Adrenal gland (tissue), 12 donors: ENCODE data around the gene FXYD3. TPM values are rescaled to one million over a fixed set of nuclear protein-coding genes. Genes with fewer than 3 reads are reported as not detected.

Experiments used
- DNase-seq, 7 donors: peaks; one replicate each; pipeline ENCODE4 v3.0.0-alpha.2; 2019 to 2020
- H3K27ac ChIP-seq, 5 donors: fragments of 200-600 bp; sonication (generic) in 4 of 5; 1 replicate in 3 of 5; 2 replicates in 2 of 5; pipeline versions ENCODE4 v1.5.1 to v1.8.0; 2016 to 2020; ENCODE audit warnings: mild to moderate bottlenecking in 1 of 5
- H3K27me3 ChIP-seq: fragments of 200-600 bp; 2 replicates; pipeline ENCODE4 v1.8.0; 2021
- H3K36me3 ChIP-seq, 2 donors: fragments of 200-600 bp; replicated peaks in 1 of 2; 1 replicate in 1 of 2; 2 replicates in 1 of 2; pipeline versions ENCODE4 v1.5.1 to v1.8.0; 2018 to 2022
- H3K4me1 ChIP-seq, 2 donors: fragments of 200-600 bp; replicated peaks in 1 of 2; 1 replicate in 1 of 2; 2 replicates in 1 of 2; pipeline versions ENCODE4 v1.5.1 to v1.8.0; 2018 to 2021
- H3K4me3 ChIP-seq, 4 donors: fragments of 200-600 bp; sonication (generic) in 3 of 4; one replicate each; pipeline ENCODE4 v1.5.1; 2016 to 2018
- H3K9me3 ChIP-seq, 3 donors: fragments of 200-600 bp; sonication (generic) in 1 of 3; replicated peaks in 1 of 3; 1 replicate in 2 of 3; 2 replicates in 1 of 3; pipeline versions ENCODE4 v1.5.1 to v1.8.0; 2016 to 2021
- CTCF ChIP-seq, 6 experiments: fragments of 450-650 bp in 4 of 6; fragments of 200-600 bp in 2 of 6; sonication (generic) in 1 of 6; IDR thresholded peaks; 1 replicate in 5 of 6; 2 replicates in 1 of 6; pipeline versions ENCODE4 v1.5.1 to v1.8.0; 2016 to 2021; ENCODE audit warnings: antibody characterized with exemption in 6 of 6, mild to moderate bottlenecking in 2 of 6, moderate library complexity in 1 of 6
- POLR2A ChIP-seq, 2 donors: fragments of 450-650 bp; IDR thresholded peaks; one replicate each; pipeline ENCODE4 v1.6.1; 2017; ENCODE audit warnings: antibody characterized with exemption in 2 of 2, mild to moderate bottlenecking in 2 of 2, moderate library complexity in 1 of 2
- WGBS, 4 donors: extraction: QIAGEN DNeasy Blood & Tissue Kit in 2 of 4; methylation state at CpG; one replicate each; pipeline versions ENCODE4 v1.1.5 to v1.1.7; 2013 to 2017; 5-methylcytosine and 5-hydroxymethylcytosine counted together
- intact Hi-C, 2 donors: fragments of 100-400 bp; cut with DNase I; formaldehyde crosslinking; loops; one replicate each; pipeline versions ENCODE4 v1.14.1 to v1.15.0; 2022 to 2023
- polyA plus RNA-seq, 3 donors: library from polyadenylated mRNA; stranded (reverse); fragments of 200-250 nt in 2 of 3; fragments of 350-450 nt in 1 of 3; fragmentation: Illumina TruSeq in 1 of 3; extraction: RNeasy Lipid Tissue Mini Kit (QIAGEN cat#74804) in 1 of 3; gene quantifications; one replicate each; pipeline ENCODE4 v1.2.3, GENCODE V29; 2013 to 2014
- total RNA-seq, 9 donors: library from RNA; depleted of rRNA in 4 of 9; stranded (reverse); fragments of >200 nt in 4 of 9; fragments of 120-200 nt in 1 of 9; fragmentation: NEBNext Ultra II Directional in 1 of 9; extraction: Animal tissue kit (Norgen Biotek cat#: 25700) in 1 of 9; gene quantifications; one replicate each; pipeline versions ENCODE4 v1.1.0 to v1.2.4, GENCODE V29; 2013 to 2023
- donor health status: healthy with polysubstance abuse.
- donor health status: Bipolar disorder and iron deficiency.
- donor health status: DM: yes; HTN: yes; CAD: no.
- donor health status: DM: no; HTN: no; CAD: no.
- donor health status: DM: no; HTN: no; CAD: no.
- donor health status: DM: yes; HTN: yes; CAD: no.

The FXYD3 gene
- total and polyA plus RNA-seq, 12 donors = 0.34 to 4.6 (median 2.3) TPM; not detected in 4

GRCh38 chr19:35112995-35113688, 2.5 kb upstream of the FXYD3 start:
- no peaks in the 10 kb centered on the region for H3K9me3 ChIP-seq
- H3K36me3 ChIP-seq = no peaks in the 10 kb centered on the region
- no peak for DNase-seq
- no peak overlapping the region for H3K27ac ChIP-seq
- no peak for TF ChIP-seq POLR2A (IDR thresholded peaks at IDR 0.05)
- TF ChIP-seq CTCF (IDR thresholded peaks at IDR 0.05) = no peak
- no peak overlapping the region for H3K4me3 ChIP-seq
- intact Hi-C loops = no loop called here
- WGBS, 4 donors = 72 to 88% (median 78%) methylated on average over 9 to 15 of the region's 15 CpGs
- no peaks in the 10 kb centered on the region for H3K4me1 ChIP-seq
- no peaks in the 10 kb centered on the region for H3K27me3 ChIP-seq

- Histone ChIP-seq H3K36me3 (no peaks in the 10 kb centered on the region), H3K27ac (no peak overlapping the region), H3K27me3 (no peaks in the 10 kb centered on the region), H3K4me1 (peaks cover 0 to 7% of the 10 kb centered on the region in 2 donors), H3K9me3 (no peaks in the 10 kb centered on the region), H3K4me3 (no peak overlapping the region)
- DNase-seq = peak in 6 of 7 donors; percentile 36 to 66 (median 52)
- WGBS, 4 donors = 9 to 12% (median 11%) methylated on average over 22 to 23 of the region's 23 CpGs
- no peak for TF ChIP-seq POLR2A (IDR thresholded peaks at IDR 0.05)
- TF ChIP-seq CTCF (IDR thresholded peaks at IDR 0.05) = peak; percentile 65 to 93 (median 84)
- intact Hi-C loops = no loop called here
Observed at GRCh38 chr19:35114353-35115176, 1.1 kb upstream of the FXYD3 start.

- intact Hi-C loops = no loop called here
- H3K9me3 ChIP-seq = no peaks in the 10 kb centered on the region
- DNase-seq = no peak
- no peak overlapping the region for H3K27ac ChIP-seq
- no peaks in the 10 kb centered on the region for H3K36me3 ChIP-seq
- no peak overlapping the region for H3K4me3 ChIP-seq
- WGBS, 4 donors = 77 to 85% (median 82%) methylated on average over 5 to 13 of the region's 13 CpGs
- H3K27me3 ChIP-seq = no peaks in the 10 kb centered on the region
- TF ChIP-seq POLR2A (IDR thresholded peaks at IDR 0.05) = no peak
- peaks cover 0 to 14% of the 10 kb centered on the region in 2 donors for H3K4me1 ChIP-seq
Observed at GRCh38 chr19:35116072-35116801, 614 bp downstream of the FXYD3 start.

- DNase-seq = no peak
- no peak for TF ChIP-seq CTCF (IDR thresholded peaks at IDR 0.05)
- no peak for TF ChIP-seq POLR2A (IDR thresholded peaks at IDR 0.05)
- Histone ChIP-seq H3K36me3 (no peaks in the 10 kb centered on the region), H3K27me3 (no peaks in the 10 kb centered on the region), H3K9me3 (no peaks in the 10 kb centered on the region), H3K4me3 (no peak overlapping the region), H3K27ac (no peak overlapping the region), H3K4me1 (peaks cover 0 to 14% of the 10 kb centered on the region in 2 donors)
- intact Hi-C loops = no loop called here
- 56 to 73% (median 65%) methylated on average over 7 to 8 of the region's 8 CpGs for WGBS, 4 donors
Observed at GRCh38 chr19:35117116-35117515, 1.5 kb downstream of the FXYD3 start.
